HCT116 (cell line): ENCODE measurements around the gene FOXF2. TPM values are rescaled to one million over a fixed set of nuclear protein-coding genes. Genes with fewer than 3 reads are reported as not detected.
"Not testable (repeated sequence)": the region's sequence is repeated elsewhere in the genome, so short reads cannot be mapped to it uniquely, and the experiment has no call there.

Experiments used
- ATAC-seq: fragments of 200-7000 bp; cut with Tn5 transposase; 2 replicates; pipeline ENCODE4 v1.9.1; 2020; ENCODE audit warnings: mild to moderate bottlenecking, moderate library complexity
- BruUV-seq: library from RNA; stranded (reverse); fragments of 400-500 nt; replicated peaks from 2 replicates; lab custom pipeline; 2021; lab: Mats Ljungman, UMichigan
- CTCF ChIA-PET: fragments of 300-600 bp; sonication (Branson Sonifier 250); formaldehyde crosslinking; loops from one replicate; lab custom pipeline; 2021; ENCODE audit warnings: antibody characterized with exemption; lab: Charles Lee
- POLR2A ChIA-PET: fragments of 300-600, 350-600 bp; sonication (Branson Sonifier 250); formaldehyde crosslinking; loops from one replicate; lab custom pipeline; 2021; ENCODE audit warnings: antibody characterized with exemption; lab: Charles Lee
- RAD21 ChIA-PET, 2 experiments: fragments of 300-600 bp; sonication (Branson Sonifier 250); formaldehyde crosslinking; loops; one replicate each; lab custom pipeline; 2023; ENCODE audit warnings: low total read pairs in 2 of 2; ENCODE audit not compliant: uncharacterized antibody in 2 of 2, unreplicated experiment in 2 of 2, low non-redundant PET in 1 of 2; lab: Charles Lee
- DNase-seq: peaks from one replicate; pipeline ENCODE4 v3.0.0-alpha.2; 2010; ENCODE audit warnings: low read depth, low spot score
- H2AFZ ChIP-seq: fragments of 200-600 bp; shearing (Covaris generic), sonication (generic); 2 replicates; pipeline ENCODE4 v1.6.1; 2017; ENCODE audit warnings: low read depth, mixed run types, mixed read lengths, antibody characterized with exemption, low read length; ENCODE audit not compliant: poor library complexity, severe bottlenecking
- H3K27ac ChIP-seq: 2 replicates; pipeline ENCODE4 v1.5.1; 2012; ENCODE audit warnings: low read depth, low read length
- H3K27me3 ChIP-seq: fragments of 200-600 bp; sonication (generic); 2 replicates; pipeline ENCODE4 v1.6.1; 2016; ENCODE audit warnings: mixed run types, low read length, mixed read lengths; ENCODE audit not compliant: insufficient read depth
- H3K36me3 ChIP-seq, 2 experiments: fragments of 200-500 bp in 1 of 2; fragments of 200-600 bp in 1 of 2; sonication (Bioruptor generic) in 1 of 2; sonication (generic) in 1 of 2; 2 replicates each; pipeline versions ENCODE4 v1.5.1 to v1.6.1; 2014 to 2016; ENCODE audit warnings: low read length in 2 of 2, inconsistent platforms in 1 of 2, mixed read lengths in 1 of 2, mixed run types in 1 of 2; ENCODE audit not compliant: insufficient read depth in 2 of 2, control insufficient read depth in 1 of 2
- H3K4me1 ChIP-seq, 2 experiments: fragments of 200-600 bp in 1 of 2; sonication (generic) in 1 of 2; 2 replicates each; pipeline versions ENCODE4 v1.5.1 to v1.6.1; 2012 to 2017; ENCODE audit warnings: low read length in 2 of 2, inconsistent platforms in 1 of 2, mild to moderate bottlenecking in 1 of 2, mixed read lengths in 1 of 2, mixed run types in 1 of 2, moderate library complexity in 1 of 2; ENCODE audit not compliant: insufficient read depth in 2 of 2, control insufficient read depth in 1 of 2
- H3K4me2 ChIP-seq: fragments of 200-600 bp; sonication (generic); 2 replicates; pipeline ENCODE4 v1.6.1; 2017; ENCODE audit warnings: mixed run types, low read length, mixed read lengths
- H3K4me3 ChIP-seq, 2 experiments: fragments of 200-600 bp in 1 of 2; sonication (generic) in 1 of 2; replicated peaks in 1 of 2; 2 replicates each; pipeline ENCODE4 v1.5.1; 2011 to 2016; ENCODE audit warnings: low read length in 2 of 2, control low read depth in 1 of 2, low read depth in 1 of 2, mild to moderate bottlenecking in 1 of 2, mixed read lengths in 1 of 2, mixed run types in 1 of 2
- H3K79me2 ChIP-seq: fragments of 200-600 bp; sonication (generic); 2 replicates; pipeline ENCODE4 v1.6.1; 2017; ENCODE audit warnings: mild to moderate bottlenecking, mixed run types, low read length, moderate library complexity, mixed read lengths; ENCODE audit not compliant: insufficient read depth
- H3K9ac ChIP-seq: fragments of 200-600 bp; sonication (generic); 2 replicates; pipeline ENCODE4 v1.6.1; 2016; ENCODE audit warnings: low read length, mixed read lengths
- H3K9me2 ChIP-seq: fragments of 200-600 bp; sonication (generic), shearing (Covaris generic); 2 replicates; pipeline ENCODE4 v1.6.1; 2017; ENCODE audit warnings: mixed run types, mild to moderate bottlenecking, moderate library complexity; ENCODE audit not compliant: insufficient read depth
- H3K9me3 ChIP-seq, 2 experiments: fragments of 200-500 bp in 1 of 2; fragments of 200-600 bp in 1 of 2; sonication (Bioruptor generic) in 1 of 2; sonication (generic) in 1 of 2; 2 replicates each; pipeline ENCODE4 v1.6.1; 2014 to 2017; ENCODE audit warnings: low read length in 2 of 2, mixed read lengths in 2 of 2, inconsistent platforms in 1 of 2, low read depth in 1 of 2, mild to moderate bottlenecking in 1 of 2, mixed run types in 1 of 2, moderate library complexity in 1 of 2; ENCODE audit not compliant: control insufficient read depth in 1 of 2, insufficient read depth in 1 of 2
- H4K20me1 ChIP-seq: fragments of 200-600 bp; sonication (generic), shearing (Covaris generic); 2 replicates; pipeline ENCODE4 v1.6.1; 2017; ENCODE audit warnings: mixed run types, mild to moderate bottlenecking, moderate library complexity; ENCODE audit not compliant: insufficient read depth
- CBX3 ChIP-seq: IDR thresholded peaks from 2 replicates; pipeline ENCODE4 v1.6.1; 2012; ENCODE audit warnings: low read depth
- intact Hi-C: fragments of 100-400 bp; cut with micrococcal nuclease; formaldehyde crosslinking; loops from 2 replicates; pipeline ENCODE4 v1.10.0; 2022
- total RNA-seq: library from RNA; stranded (reverse); gene quantifications from one replicate; pipeline ENCODE4 v1.2.1, GENCODE V29; 2021; ENCODE audit not compliant: unreplicated experiment
- TF ChIP-seq, protein P1 (sequence below): IDR thresholded peaks from 2 replicates; pipeline ENCODE4 v1.6.1; 2012

The FOXF2 gene
- total RNA-seq, 1 experiment from 2014 or later, result not detected

GRCh38 chr6:1351381-1352008, 37.9 kb upstream of the FOXF2 start:
- RAD21 ChIA-PET, result no interaction called here
- Histone ChIP-seq H3K9me3 (peaks cover 5 to 9% of the 10 kb centered on the region in 2 experiments; a peak in 2 of 4 replicates), H2AFZ (no peak overlapping the region), H3K27me3 (no peaks in the 10 kb centered on the region), H3K4me2 (no peak overlapping the region), H3K4me3 (no peak overlapping the region), H3K79me2 (no peaks in the 10 kb centered on the region), H3K9ac (no peak overlapping the region), H3K36me3 (no peaks in the 10 kb centered on the region), H3K4me1 (peaks cover 0 to 4% of the 10 kb centered on the region in 2 experiments; a peak in 1 of 4 replicates), H4K20me1 (no peaks in the 10 kb centered on the region), H3K27ac (no peak overlapping the region), H3K9me2 (no peaks in the 10 kb centered on the region)
- BruUV-seq, result no TSS peak
- POLR2A ChIA-PET, result no interaction called here
- intact Hi-C loops, result no loop called here
- TF ChIP-seq CBX3, result peak; percentile 48; the same call in 1 of the 2 replicates
- TF ChIP-seq, protein P1, sequence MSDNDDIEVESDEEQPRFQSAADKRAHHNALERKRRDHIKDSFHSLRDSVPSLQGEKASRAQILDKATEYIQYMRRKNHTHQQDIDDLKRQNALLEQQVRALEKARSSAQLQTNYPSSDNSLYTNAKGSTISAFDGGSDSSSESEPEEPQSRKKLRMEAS, result no peak
- no peak for ATAC-seq
- CTCF ChIA-PET, result no interaction called here
- DNase-seq, result no peak

DNA sequence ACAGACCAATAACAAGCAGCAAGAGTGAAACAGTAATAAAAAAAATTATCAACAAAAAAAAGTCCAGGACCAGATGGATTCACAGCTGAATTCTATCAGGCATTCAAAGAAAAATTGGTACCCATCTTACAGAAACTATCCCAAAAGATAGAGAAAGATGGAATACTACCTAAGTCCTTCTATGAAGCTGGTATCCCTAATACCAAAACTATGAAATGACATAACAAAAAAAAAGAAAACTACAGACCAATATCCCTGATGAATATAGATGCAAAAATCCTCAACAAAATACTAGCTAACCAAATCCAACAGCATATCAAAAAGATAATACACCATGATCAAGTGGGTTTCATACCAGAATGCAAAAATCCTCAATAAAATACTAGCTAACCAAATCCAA, 34.3 kb upstream of the FOXF2 start:
- H4K20me1 ChIP-seq, ATAC-seq, H3K9me3 ChIP-seq, H2AFZ ChIP-seq, POLR2A ChIA-PET, H3K4me2 ChIP-seq, H3K4me3 ChIP-seq, H3K36me3 ChIP-seq, H3K79me2 ChIP-seq, H3K27ac ChIP-seq, H3K4me1 ChIP-seq, DNase-seq, H3K27me3 ChIP-seq, H3K9me2 ChIP-seq, BruUV-seq, RAD21 ChIA-PET, H3K9ac ChIP-seq, intact Hi-C loops: not testable (repeated sequence)
- CTCF ChIA-PET, result interaction anchor here (1.8 kb wide), 1 partner anchor 9 kb away, joined by 4 read pairs; no protein-coding TSS in a partner anchor

DNA sequence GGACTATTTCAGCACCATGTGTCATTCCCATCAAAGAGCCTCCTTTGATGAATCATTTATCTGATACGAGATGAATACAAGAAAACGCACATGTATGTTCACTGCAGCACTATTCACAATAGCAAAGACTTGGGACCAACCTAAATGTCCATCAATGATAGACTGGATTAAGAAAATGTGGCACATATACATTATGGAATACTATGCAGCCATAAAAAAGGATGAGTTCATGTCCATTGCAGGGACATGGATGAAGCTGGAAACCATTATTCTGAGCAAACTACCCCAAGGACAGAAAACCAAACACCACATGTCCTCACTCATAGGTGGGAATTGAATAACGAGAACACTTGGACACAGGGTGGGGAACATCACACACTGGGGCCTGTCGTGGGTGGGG, 27.7 kb upstream of the FOXF2 start:
- H3K9me3 ChIP-seq, H4K20me1 ChIP-seq, H3K4me3 ChIP-seq, H3K36me3 ChIP-seq, RAD21 ChIA-PET, H3K9ac ChIP-seq, BruUV-seq, intact Hi-C loops, H3K4me1 ChIP-seq, H3K4me2 ChIP-seq, H3K9me2 ChIP-seq, H3K27ac ChIP-seq, H3K79me2 ChIP-seq, CTCF ChIA-PET, H3K27me3 ChIP-seq, POLR2A ChIA-PET, DNase-seq, ATAC-seq, H2AFZ ChIP-seq: not testable (repeated sequence)
